Hepatocyte (in vitro differentiated cells): Measurements from ENCODE around the gene FNDC11. TPM values are rescaled to one million over a fixed set of nuclear protein-coding genes. Genes with fewer than 3 reads are reported as not detected.
"Not testable (repeated sequence)": the region's sequence is repeated elsewhere in the genome, so short reads cannot be mapped to it uniquely, and the experiment has no call there.

ENCODE experiments used
- DNase-seq: peaks from one replicate; pipeline ENCODE4 v3.0.0-alpha.2; 2016; ENCODE audit warnings: low spot score
- H2AFZ ChIP-seq: fragments of 200-600 bp; sonication (generic); 2 replicates; pipeline ENCODE4 v1.6.0; 2016; ENCODE audit warnings: antibody characterized with exemption, mild to moderate bottlenecking
- H3K27ac ChIP-seq: fragments of 200-600 bp; sonication (generic); 2 replicates; pipeline ENCODE4 v1.5.1; 2016; ENCODE audit warnings: mild to moderate bottlenecking
- H3K27me3 ChIP-seq: fragments of 200-600 bp; sonication (generic); 2 replicates; pipeline ENCODE4 v1.6.1; 2016
- H3K36me3 ChIP-seq: fragments of 200-600 bp; sonication (generic); replicated peaks from 2 replicates; pipeline ENCODE4 v1.5.1; 2016; ENCODE audit warnings: low read depth; ENCODE audit not compliant: insufficient read depth
- H3K4me1 ChIP-seq: fragments of 200-600 bp; sonication (generic); 2 replicates; pipeline ENCODE4 v1.5.1; 2016; ENCODE audit warnings: mild to moderate bottlenecking, moderate library complexity; ENCODE audit not compliant: insufficient read depth
- H3K4me2 ChIP-seq: fragments of 200-600 bp; sonication (generic); 2 replicates; pipeline ENCODE4 v1.6.0; 2016
- H3K4me3 ChIP-seq: fragments of 200-600 bp; sonication (generic); 2 replicates; pipeline ENCODE4 v1.5.1; 2016; ENCODE audit warnings: mild to moderate bottlenecking
- H3K79me2 ChIP-seq: fragments of 200-600 bp; sonication (generic); 2 replicates; pipeline ENCODE4 v1.6.0; 2017; ENCODE audit warnings: mild to moderate bottlenecking
- H3K9me2 ChIP-seq: fragments of 200-600 bp; sonication (generic); replicated peaks from 2 replicates; pipeline ENCODE4 v1.6.0; 2017; ENCODE audit warnings: mild to moderate bottlenecking; ENCODE audit not compliant: insufficient read depth
- H3K9me3 ChIP-seq: fragments of 200-600 bp; sonication (generic); 2 replicates; pipeline ENCODE4 v1.5.1; 2016; ENCODE audit warnings: low read depth, mild to moderate bottlenecking
- H4K20me1 ChIP-seq: fragments of 200-600 bp; sonication (generic); 2 replicates; pipeline ENCODE4 v1.6.0; 2016; ENCODE audit warnings: mild to moderate bottlenecking; ENCODE audit not compliant: insufficient read depth, poor library complexity, severe bottlenecking
- CTCF ChIP-seq: fragments of 200-600 bp; sonication (generic); IDR thresholded peaks from 2 replicates; pipeline ENCODE4 v1.5.1; 2016; ENCODE audit warnings: antibody characterized with exemption, mild to moderate bottlenecking; ENCODE audit not compliant: poor library complexity
- EZH2 ChIP-seq: fragments of 200-600 bp; sonication (generic); IDR thresholded peaks from 2 replicates; pipeline ENCODE4 v1.6.1; 2016; ENCODE audit warnings: antibody characterized with exemption, mild to moderate bottlenecking, borderline replicate concordance
- EZH2phosphoT487 ChIP-seq: fragments of 200-600 bp; sonication (generic); IDR thresholded peaks from one replicate; pipeline ENCODE4 v1.6.1; 2018; ENCODE audit warnings: antibody characterized with exemption, mild to moderate bottlenecking, low read depth, moderate library complexity; ENCODE audit not compliant: unreplicated experiment, severe bottlenecking
- WGBS: methylation state at CpG from one replicate; pipeline ENCODE4 v1.1.6; 2016; ENCODE audit warnings: low lambda C conversion rate; ENCODE audit errors: missing lambda C conversion rate; 5-methylcytosine and 5-hydroxymethylcytosine counted together
- polyA plus RNA-seq: library from polyadenylated mRNA; unstranded; fragments of >200 nt; fragmentation: Nextera tagmentation; extraction: Ambion mirVana; gene quantifications from 2 replicates; pipeline ENCODE4 v1.2.1, GENCODE V29; 2016
- total RNA-seq: library from RNA; depleted of rRNA; stranded (reverse); fragments of >200 nt; gene quantifications from 2 replicates; pipeline ENCODE4 v1.2.3, GENCODE V29; 2014

Gene FNDC11
- total and polyA plus RNA-seq, 2 experiments from 2014 or later: 0.57 to 0.79 TPM

DNA sequence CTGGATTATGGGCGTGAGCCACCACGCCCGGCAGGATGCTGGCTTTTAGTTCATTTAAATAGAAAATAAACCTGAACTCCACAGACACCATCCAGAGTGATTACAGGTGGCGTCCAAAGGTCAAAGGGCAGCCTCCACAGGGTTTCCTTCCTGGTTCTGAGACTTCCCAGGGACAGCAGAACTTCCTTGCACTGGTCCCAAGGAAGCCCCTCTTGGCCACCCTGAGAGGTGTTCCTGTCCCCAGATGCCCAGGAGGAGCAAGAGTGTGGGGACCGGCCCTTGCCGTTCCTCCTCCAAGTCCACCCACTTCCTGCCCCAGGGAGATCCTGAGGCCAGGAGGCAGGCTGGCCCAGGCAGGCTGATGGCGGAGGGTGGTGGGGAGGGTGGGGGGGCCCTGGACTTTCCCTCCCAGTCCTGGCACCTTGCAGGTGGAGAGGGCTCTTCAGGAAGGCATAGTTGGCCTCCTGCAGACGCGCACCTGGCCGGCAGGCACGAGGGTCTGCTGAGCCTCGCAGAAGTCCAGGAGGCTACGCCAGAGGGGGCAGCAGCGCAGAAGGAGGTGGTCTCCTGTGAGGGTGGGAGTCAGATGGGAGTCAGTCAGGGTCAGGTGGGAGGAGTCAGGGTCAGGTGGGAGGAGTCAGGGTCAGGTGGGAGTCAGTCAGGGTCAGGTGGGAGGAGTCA lies 5.0 kb downstream of the FNDC11 start:
- Histone ChIP-seq H3K36me3 (no peaks in the 10 kb centered on the region), H2AFZ (no peak overlapping the region), H3K4me2 (no peak overlapping the region), H3K9me3 (no peaks in the 10 kb centered on the region), H4K20me1 (no peaks in the 10 kb centered on the region), H3K27ac (no peak overlapping the region), H3K27me3 (no peaks in the 10 kb centered on the region), H3K79me2 (no peaks in the 10 kb centered on the region), H3K4me1 (no peaks in the 10 kb centered on the region), H3K4me3 (no peak overlapping the region), H3K9me2 (no peaks in the 10 kb centered on the region)
- DNase-seq: no peak
- no peak for TF ChIP-seq EZH2phosphoT487
- TF ChIP-seq EZH2: no peak
- no peak for TF ChIP-seq CTCF
- 94% methylated on average over 12 of the region's 14 CpGs for WGBS

GRCh38 chr20:63559485-63560332 lies 5.8 kb downstream of the FNDC11 start:
- 99% methylated on average over 18 of the region's 31 CpGs for WGBS
- not testable (repeated sequence) for H3K4me1 ChIP-seq, H3K27ac ChIP-seq, H3K4me3 ChIP-seq, H3K9me2 ChIP-seq, H3K9me3 ChIP-seq, H3K79me2 ChIP-seq, DNase-seq, H3K36me3 ChIP-seq, H3K27me3 ChIP-seq, H2AFZ ChIP-seq, H3K4me2 ChIP-seq, H4K20me1 ChIP-seq

DNA sequence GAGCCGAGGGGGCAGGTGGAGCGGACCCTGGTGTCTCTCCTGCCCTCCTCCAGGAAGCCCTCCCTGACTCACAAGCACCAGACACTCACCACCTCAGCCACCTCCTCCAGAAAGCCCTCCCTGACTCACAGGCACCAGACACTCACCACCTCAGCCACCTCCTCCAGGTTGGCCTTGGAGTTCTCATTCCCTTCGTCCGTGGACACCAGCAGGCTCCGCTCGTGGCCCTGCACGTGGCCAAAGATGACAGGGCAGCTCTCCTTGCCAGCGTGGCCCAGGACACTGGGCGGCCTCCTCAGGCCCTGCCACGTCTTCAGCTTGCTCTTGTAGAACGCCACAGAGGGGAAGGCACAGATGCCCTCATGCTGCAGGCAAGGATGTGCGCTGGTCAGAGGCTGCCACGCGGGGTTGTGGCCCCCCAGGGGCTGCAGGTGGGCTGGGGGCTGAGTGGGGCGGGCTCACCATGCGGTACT lies 6.4 kb downstream of the FNDC11 start:
- TF ChIP-seq CTCF (no peak), EZH2phosphoT487 (no peak), EZH2 (no peak)
- Histone ChIP-seq H3K36me3 (no peaks in the 10 kb centered on the region), H2AFZ (no peak overlapping the region), H3K4me3 (no peak overlapping the region), H3K4me1 (no peaks in the 10 kb centered on the region), H3K9me2 (no peaks in the 10 kb centered on the region), H3K27ac (no peak overlapping the region), H3K79me2 (no peaks in the 10 kb centered on the region), H3K4me2 (no peak overlapping the region), H3K27me3 (no peaks in the 10 kb centered on the region), H4K20me1 (no peaks in the 10 kb centered on the region), H3K9me3 (no peaks in the 10 kb centered on the region)
- 96% methylated on average over 11 of the region's 16 CpGs for WGBS
- DNase-seq: no peak
